Activated naive CD4-positive, alpha-beta T cell treated with anti-CD3 and anti-CD28 coated beads, Interleukin-2, amount 50 U/mL, for 16 hours (primary cell): ENCODE data around the gene PDZD2.
"Not testable (repeated sequence)": the region's sequence is repeated elsewhere in the genome, so short reads cannot be mapped to it uniquely, and the experiment has no call there.

Source experiments
- DNase-seq: peaks from one replicate; pipeline ENCODE4 v3.0.0-alpha.2; 2020

PDZD2 gene

GRCh38 chr5:31939151-31939550, 300.2 kb downstream of the PDZD2 start:
- DNase-seq = no peak

- no peak for DNase-seq
Measured at GRCh38 chr5:31941151-31941755, 302.3 kb downstream of the PDZD2 start.

GRCh38 chr5:31942546-31942945, 303.6 kb downstream of the PDZD2 start:
- no peak for DNase-seq

GRCh38 chr5:31944684-31945445, 305.9 kb downstream of the PDZD2 start:
- DNase-seq = no peak

GRCh38 chr5:31948006-31948405, 309.1 kb downstream of the PDZD2 start:
- DNase-seq = no peak

- no peak for DNase-seq
Measured at GRCh38 chr5:31952067-31952466, 313.1 kb downstream of the PDZD2 start.

- no peak for DNase-seq
Measured at GRCh38 chr5:31954091-31954490, 315.2 kb downstream of the PDZD2 start.

- DNase-seq = no peak
Measured at GRCh38 chr5:31957151-31957550, 318.2 kb downstream of the PDZD2 start.

- no peak for DNase-seq
Measured at GRCh38 chr5:31962351-31962751, 323.4 kb downstream of the PDZD2 start.

- no peak for DNase-seq
Measured at GRCh38 chr5:31962871-31963307, 324.0 kb downstream of the PDZD2 start.

- DNase-seq = no peak
Measured at GRCh38 chr5:31963358-31964006, 324.6 kb downstream of the PDZD2 start.

GRCh38 chr5:31964007-31964360, 325.1 kb downstream of the PDZD2 start:
- no peak for DNase-seq

GRCh38 chr5:31965227-31965626, 326.3 kb downstream of the PDZD2 start:
- DNase-seq = no peak

- no peak for DNase-seq
Measured at GRCh38 chr5:31966936-31967335, 328.0 kb downstream of the PDZD2 start.

GRCh38 chr5:31967461-31967860, 328.5 kb downstream of the PDZD2 start:
- no peak for DNase-seq

GRCh38 chr5:31972558-31972957, 333.6 kb downstream of the PDZD2 start:
- DNase-seq = no peak

- not testable (repeated sequence) for DNase-seq
Measured at GRCh38 chr5:31975189-31975612, 336.3 kb downstream of the PDZD2 start.

- DNase-seq = no peak
Measured at GRCh38 chr5:31976169-31976568, 337.2 kb downstream of the PDZD2 start.

GRCh38 chr5:31981361-31981945, 342.5 kb downstream of the PDZD2 start:
- DNase-seq = no peak

- no peak for DNase-seq
Measured at GRCh38 chr5:31982027-31982426, 343.1 kb downstream of the PDZD2 start.

- DNase-seq = no peak
Measured at GRCh38 chr5:31982621-31983020, 343.7 kb downstream of the PDZD2 start.

GRCh38 chr5:31983851-31984250, 344.9 kb downstream of the PDZD2 start:
- no peak for DNase-seq

GRCh38 chr5:31984691-31985090, 345.8 kb downstream of the PDZD2 start:
- DNase-seq = no peak

GRCh38 chr5:31986101-31986500, 347.2 kb downstream of the PDZD2 start:
- DNase-seq = no peak
